H1 (cell line): Measurements from ENCODE around the gene ARHGEF25. TPM values are rescaled to one million over a fixed set of nuclear protein-coding genes. Genes with fewer than 3 reads are reported as not detected.
A peak's percentile ranks its signal among the peaks of the same experiment; 100 is the strongest.

Experiments
- CTCF ChIA-PET: fragments of 300-600 bp; sonication (Branson Sonifier 250); formaldehyde crosslinking; loops from one replicate; lab custom pipeline; 2021; ENCODE audit not compliant: partially characterized antibody; lab: Charles Lee
- POLR2A ChIA-PET: fragments of 300-600 bp; sonication (Branson Sonifier 250); formaldehyde crosslinking; loops from one replicate; lab custom pipeline; 2021; ENCODE audit warnings: inconsistent platforms; ENCODE audit not compliant: partially characterized antibody; lab: Charles Lee
- DNase-seq, 2 experiments: peaks; one replicate each; pipeline versions ENCODE4 v3.0.0 to v3.0.0-alpha.2; 2010 to 2022; ENCODE audit warnings: low spot score in 2 of 2, low read depth in 1 of 2, mixed read lengths in 1 of 2
- FAIRE-seq: peaks from 2 replicates; lab custom pipeline; 2011; peaks lifted over from hg19 to GRCh38; lab: Jason Lieb, UNC
- H2AFZ ChIP-seq: 2 replicates; pipeline ENCODE4 v1.8.1; 2012; ENCODE audit warnings: low read length, inconsistent platforms
- H2AK5ac ChIP-seq: 2 replicates; pipeline ENCODE4 v1.6.1; 2013; ENCODE audit warnings: low read depth, low read length
- H2BK120ac ChIP-seq: replicated peaks from 2 replicates; pipeline ENCODE3; 2013; ENCODE audit warnings: low read depth, low read length, inconsistent platforms
- H2BK12ac ChIP-seq: 2 replicates; pipeline ENCODE4 v1.6.1; 2013; ENCODE audit warnings: low read depth, low read length
- H2BK15ac ChIP-seq: 2 replicates; pipeline ENCODE4 v1.6.1; 2013; ENCODE audit warnings: low read length
- H2BK20ac ChIP-seq: 2 replicates; pipeline ENCODE4 v1.6.1; 2013; ENCODE audit warnings: low read length
- H2BK5ac ChIP-seq: 2 replicates; pipeline ENCODE4 v1.6.1; 2013; ENCODE audit warnings: low read depth, low read length
- H3K14ac ChIP-seq: 2 replicates; pipeline ENCODE4 v1.6.1; 2013; ENCODE audit warnings: inconsistent platforms; ENCODE audit not compliant: insufficient read length
- H3K18ac ChIP-seq: 2 replicates; pipeline ENCODE4 v1.6.1; 2013; ENCODE audit warnings: low read length; ENCODE audit errors: extremely low read depth
- H3K23ac ChIP-seq: 2 replicates; pipeline ENCODE4 v1.6.1; 2013; ENCODE audit warnings: inconsistent platforms; ENCODE audit not compliant: insufficient read length
- H3K23me2 ChIP-seq: 2 replicates; pipeline ENCODE4 v1.6.1; 2013; ENCODE audit warnings: low read depth, low read length
- H3K27ac ChIP-seq: 2 replicates; pipeline ENCODE4 v1.6.1; 2011; ENCODE audit warnings: low read depth, low read length, inconsistent platforms
- H3K27me3 ChIP-seq, 4 experiments: replicated peaks in 1 of 4; 1 replicate in 1 of 4; 2 replicates in 3 of 4; pipeline versions ENCODE4 v1.6.1 to v1.8.1; 2011 to 2013; ENCODE audit warnings: low read length in 3 of 4, mild to moderate bottlenecking in 3 of 4, inconsistent platforms in 2 of 4, mixed read lengths in 2 of 4, moderate library complexity in 1 of 4; ENCODE audit not compliant: control insufficient read depth in 3 of 4, insufficient read depth in 3 of 4; ENCODE audit errors: extremely low read depth in 1 of 4
- H3K36me3 ChIP-seq, 4 experiments: 2 replicates each; pipeline versions ENCODE4 v1.6.1 to v1.8.1; 2011 to 2013; ENCODE audit warnings: mild to moderate bottlenecking in 4 of 4, low read length in 3 of 4, moderate library complexity in 2 of 4, control low read depth in 1 of 4, inconsistent platforms in 1 of 4; ENCODE audit not compliant: insufficient read depth in 4 of 4, control insufficient read depth in 2 of 4
- H3K4ac ChIP-seq: replicated peaks from 2 replicates; pipeline ENCODE3; 2013; ENCODE audit warnings: low read length, low read depth, mixed read lengths, inconsistent platforms; ENCODE audit not compliant: insufficient read length
- H3K4me1 ChIP-seq, 4 experiments: replicated peaks in 1 of 4; 1 replicate in 1 of 4; 2 replicates in 3 of 4; pipeline versions ENCODE4 v1.6.1 to v1.8.1; 2011 to 2013; ENCODE audit warnings: low read length in 3 of 4, inconsistent platforms in 2 of 4, mixed read lengths in 1 of 4; ENCODE audit not compliant: insufficient read depth in 4 of 4, control insufficient read depth in 3 of 4
- H3K4me2 ChIP-seq, 2 experiments: 2 replicates each; pipeline versions ENCODE4 v1.6.1 to v1.8.1; 2011 to 2013; ENCODE audit warnings: low read depth in 2 of 2, low read length in 2 of 2, control low read depth in 1 of 2, inconsistent platforms in 1 of 2, mild to moderate bottlenecking in 1 of 2; ENCODE audit not compliant: insufficient read depth in 1 of 2
- H3K4me3 ChIP-seq, 4 experiments: fragments of 200-600, 300-600 bp in 1 of 4; sonication (generic), shearing (Covaris generic), sonication (Bioruptor Twin) in 1 of 4; 2 replicates each; pipeline versions ENCODE4 v1.5.1 to v1.8.1; 2011 to 2016; ENCODE audit warnings: low read length in 4 of 4, low read depth in 3 of 4, control low read depth in 2 of 4, inconsistent platforms in 2 of 4, mild to moderate bottlenecking in 2 of 4, mixed read lengths in 1 of 4, moderate library complexity in 1 of 4; ENCODE audit not compliant: insufficient read depth in 2 of 4; ENCODE audit errors: extremely low read depth in 1 of 4
- H3K56ac ChIP-seq: replicated peaks from 2 replicates; pipeline ENCODE3; 2013; ENCODE audit warnings: low read depth, mild to moderate bottlenecking, mixed read lengths, low read length, inconsistent platforms; ENCODE audit not compliant: insufficient read length
- H3K79me1 ChIP-seq: 2 replicates; pipeline ENCODE4 v1.6.1; 2013; ENCODE audit warnings: low read depth, low read length, control low read depth
- H3K79me2 ChIP-seq, 2 experiments: 2 replicates each; pipeline versions ENCODE4 v1.6.1 to v1.8.1; 2012 to 2013; ENCODE audit warnings: low read length in 2 of 2, mild to moderate bottlenecking in 2 of 2, inconsistent platforms in 1 of 2; ENCODE audit not compliant: insufficient read depth in 2 of 2, control insufficient read depth in 1 of 2
- H3K9ac ChIP-seq, 4 experiments: replicated peaks in 1 of 4; 1 replicate in 1 of 4; 2 replicates in 3 of 4; pipeline versions ENCODE4 v1.6.1 to v1.8.1; 2011 to 2013; ENCODE audit warnings: low read depth in 3 of 4, low read length in 3 of 4, control low read depth in 2 of 4, mild to moderate bottlenecking in 2 of 4, moderate library complexity in 2 of 4, inconsistent platforms in 1 of 4; ENCODE audit errors: extremely low read depth in 1 of 4
- H3K9me3 ChIP-seq, 2 experiments: 2 replicates each; pipeline versions ENCODE4 v1.6.1 to v1.8.1; 2012 to 2013; ENCODE audit warnings: mild to moderate bottlenecking in 2 of 2, moderate library complexity in 2 of 2, control low read depth in 1 of 2, inconsistent platforms in 1 of 2, low read depth in 1 of 2, low read length in 1 of 2, mixed read lengths in 1 of 2; ENCODE audit not compliant: insufficient read depth in 2 of 2
- H4K20me1 ChIP-seq, 2 experiments: replicated peaks in 1 of 2; 2 replicates each; pipeline versions ENCODE3 to v1.8.1; 2011 to 2013; ENCODE audit warnings: inconsistent platforms in 2 of 2, low read length in 2 of 2, mild to moderate bottlenecking in 1 of 2; ENCODE audit not compliant: insufficient read depth in 2 of 2, control insufficient read depth in 1 of 2
- H4K5ac ChIP-seq: 2 replicates; pipeline ENCODE4 v1.6.1; 2013; ENCODE audit warnings: low read length, low read depth, mixed read lengths, inconsistent platforms; ENCODE audit not compliant: insufficient read length
- H4K8ac ChIP-seq: 2 replicates; pipeline ENCODE4 v1.8.0; 2013; ENCODE audit warnings: mild to moderate bottlenecking, moderate library complexity, low read length, inconsistent platforms; ENCODE audit not compliant: insufficient read depth; ENCODE audit errors: extremely low read depth
- H4K91ac ChIP-seq: replicated peaks from 2 replicates; pipeline ENCODE3; 2013; ENCODE audit warnings: low read length, mixed read lengths, inconsistent platforms; ENCODE audit not compliant: insufficient read length
- CTCF ChIP-seq, 3 experiments: IDR thresholded peaks; 1 replicate in 2 of 3; 2 replicates in 1 of 3; pipeline versions ENCODE4 v1.5.1 to v1.6.1; 2011; ENCODE audit warnings: low read length in 3 of 3, mild to moderate bottlenecking in 3 of 3, inconsistent platforms in 2 of 3, low read depth in 1 of 3, moderate library complexity in 1 of 3; ENCODE audit not compliant: insufficient read depth in 1 of 3; ENCODE audit errors: control extremely low read depth in 1 of 3
- KDM4A ChIP-seq: IDR thresholded peaks from one replicate; pipeline ENCODE4 v1.7.1; 2012; ENCODE audit warnings: low read depth, mild to moderate bottlenecking, moderate library complexity, low read length, inconsistent platforms; ENCODE audit not compliant: severe bottlenecking
- WGBS, 2 experiments: shearing (Covaris generic) in 1 of 2; methylation state at CpG; one replicate each; pipeline versions ENCODE4 v1.1.6 to v1.1.7; 2013 to 2015; ENCODE audit warnings: low lambda C conversion rate in 2 of 2, mixed read lengths in 2 of 2, inconsistent platforms in 1 of 2, low coverage in 1 of 2, missing lambda C conversion rate in 1 of 2; ENCODE audit not compliant: insufficient replicate concordance in 2 of 2, insufficient coverage in 1 of 2, insufficient read length in 1 of 2; ENCODE audit errors: extremely low coverage in 1 of 2, missing lambda C conversion rate in 1 of 2; 5-methylcytosine and 5-hydroxymethylcytosine counted together
- polyA plus RNA-seq, 7 experiments: library from polyadenylated mRNA; depleted of rRNA in 3 of 7; stranded (reverse) in 5 of 7; unstranded in 2 of 7; fragments of >200 nt in 5 of 7; fragments of 200-250 nt in 2 of 7; gene quantifications; 1 replicate in 5 of 7; 2 replicates in 1 of 7; 4 replicates in 1 of 7; pipeline versions ENCODE4 v1.2.1 to v1.2.3, GENCODE V29; 2011 to 2013; ENCODE audit warnings: missing spikeins in 2 of 7, mixed read lengths in 2 of 7
- total RNA-seq: library from RNA; stranded (reverse); fragmentation: NEBNext Ultra II Directional; extraction: Animal tissue kit (Norgen Biotek cat#: 25700); gene quantifications from 2 replicates; pipeline ENCODE4 v1.2.1, GENCODE V29; 2021

ARHGEF25 gene
- total and polyA plus RNA-seq, 2 of the 8 experiments (the other 6 are each of a cell fraction or from before 2014, with no cell fraction given): 5.9 to 8.8 TPM

- Histone ChIP-seq H3K14ac (no peak overlapping the region), H3K18ac (no peak overlapping the region), H2BK20ac (no peak overlapping the region), H3K23ac (no peak overlapping the region), H2BK120ac (no peak overlapping the region), H3K4me2 (no peak overlapping the region), H4K5ac (no peak overlapping the region), H3K56ac (no peak overlapping the region), H2BK5ac (no peak overlapping the region), H2BK15ac (no peak overlapping the region), H4K8ac (no peak overlapping the region), H3K27ac (no peak overlapping the region), H3K79me2 (no peaks in the 10 kb centered on the region), H3K23me2 (peaks cover 2% of the 10 kb centered on the region; the same call in 1 of the 2 replicates), H3K9ac (no peak overlapping the region), H2AK5ac (no peak overlapping the region), H2BK12ac (no peak overlapping the region), H4K20me1 (no peaks in the 10 kb centered on the region), H3K9me3 (no peaks in the 10 kb centered on the region), H4K91ac (no peak overlapping the region), H3K4me1 (peaks cover 0 to 5% (median 0%) of the 10 kb centered on the region in 4 experiments; a peak in 2 of 7 replicates), H2AFZ (no peak overlapping the region), H3K36me3 (no peaks in the 10 kb centered on the region), H3K79me1 (no peaks in the 10 kb centered on the region), H3K27me3 (peaks cover 5 to 23% (median 18%) of the 10 kb centered on the region in 4 experiments), H3K4ac (no peak overlapping the region), H3K4me3 (no peak overlapping the region)
- 87% methylated on average over 3 of the region's 3 CpGs; no CpG with 5 or more reads in 1 of the 2 experiments for WGBS, 2 experiments
- no peak for DNase-seq
- ChIA-PET POLR2A (no interaction called here), CTCF (interaction anchor here (0.6 to 9.9 kb wide), 10 partner anchors 10 to 107 kb away, joined by 3 to 88 read pairs (median 3); partner anchors contain the start of genes OS9 and TSPAN31)
- TF ChIP-seq KDM4A (no peak), CTCF (IDR thresholded peaks at IDR 0.05; ENCODE audit: control extremely low read depth in 1 of 3, insufficient read depth in 1 of 3, low read depth in 1 of 3, low read length in 3 of 3) (peak in 1 of 3 experiments; percentile 4; a peak in 1 of 4 replicates)
- no peak for FAIRE-seq
These were observed 26.1 kb downstream of the ARHGEF25 start for GRCh38 chr12:57637364-57637763.
